Activated T-cell treated with anti-CD3 and anti-CD28 coated beads for 4 hours (primary cell): ENCODE results near the gene KRTAP10-2.

Source experiments
- DNase-seq: peaks from one replicate; pipeline ENCODE4 v3.0.0-alpha.2; 2020

The KRTAP10-2 gene

GRCh38 chr21:44524414-44525371 is 26.6 kb downstream of the KRTAP10-2 start:
- DNase-seq = no peak

DNA sequence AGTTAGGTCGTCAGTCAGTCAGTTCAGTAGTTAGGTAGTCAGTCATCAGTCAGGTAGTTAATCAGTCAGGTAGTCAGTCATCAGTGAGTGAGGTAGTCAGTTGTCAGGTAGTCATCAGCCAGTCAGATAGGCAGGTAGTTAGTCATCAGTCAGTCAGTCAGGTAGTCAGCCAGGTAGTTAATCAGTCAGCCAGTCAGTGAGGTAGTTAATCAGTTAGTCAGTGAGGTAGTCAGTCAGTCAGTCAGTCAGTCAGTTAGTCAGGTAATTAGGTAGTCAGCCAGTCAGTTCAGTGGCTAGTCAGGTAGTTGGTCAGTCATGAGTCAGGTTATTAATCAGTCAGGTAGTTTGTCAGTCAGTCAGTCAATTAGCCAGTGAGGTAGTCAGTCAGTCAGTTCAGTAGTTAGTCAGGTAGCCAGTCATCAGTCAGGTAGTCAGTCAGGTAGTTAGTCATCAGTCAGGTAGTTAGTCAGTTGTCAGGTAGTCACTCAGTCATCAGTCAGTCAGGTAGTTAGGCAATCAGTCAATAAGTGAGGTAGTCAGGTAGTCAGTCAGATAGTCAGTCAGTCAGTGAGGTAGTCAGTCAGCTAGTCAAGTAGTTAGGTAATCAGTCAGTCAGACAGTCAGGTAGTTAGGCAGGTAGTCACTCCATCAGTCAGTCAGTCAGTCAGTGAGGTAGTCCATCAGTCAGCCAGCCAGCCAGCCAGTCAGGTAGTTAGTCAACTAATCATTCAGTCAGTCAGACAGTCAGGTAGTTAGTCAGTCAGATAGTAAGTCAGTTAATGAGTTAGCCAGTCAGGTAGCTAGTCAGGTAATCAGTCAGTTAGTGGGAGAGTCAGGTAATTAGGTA is 27.5 kb downstream of the KRTAP10-2 start:
- no peak for DNase-seq

DNA sequence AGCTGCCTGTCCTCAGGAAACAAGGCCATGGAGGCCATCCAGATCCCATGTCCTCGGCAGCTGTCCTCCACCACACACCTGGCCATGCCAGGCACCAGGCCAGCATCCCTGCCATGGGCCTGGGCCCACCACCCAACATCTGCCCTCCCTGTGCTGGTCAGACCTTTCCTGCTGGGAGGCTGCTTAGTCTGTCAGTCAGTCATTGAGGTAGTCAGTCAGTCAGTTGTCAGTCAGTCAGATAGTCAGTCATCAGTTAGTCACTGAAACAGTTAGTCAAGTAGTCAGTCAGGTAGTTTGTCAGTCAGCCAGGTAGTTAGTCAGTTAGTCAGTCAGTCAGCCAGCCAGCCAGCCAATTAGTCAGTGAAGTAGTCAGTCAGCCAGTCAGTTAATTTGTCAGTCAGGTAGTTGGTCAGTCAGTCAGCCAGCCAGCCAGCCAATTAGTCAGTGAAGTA is 28.5 kb downstream of the KRTAP10-2 start:
- DNase-seq = no peak

DNA sequence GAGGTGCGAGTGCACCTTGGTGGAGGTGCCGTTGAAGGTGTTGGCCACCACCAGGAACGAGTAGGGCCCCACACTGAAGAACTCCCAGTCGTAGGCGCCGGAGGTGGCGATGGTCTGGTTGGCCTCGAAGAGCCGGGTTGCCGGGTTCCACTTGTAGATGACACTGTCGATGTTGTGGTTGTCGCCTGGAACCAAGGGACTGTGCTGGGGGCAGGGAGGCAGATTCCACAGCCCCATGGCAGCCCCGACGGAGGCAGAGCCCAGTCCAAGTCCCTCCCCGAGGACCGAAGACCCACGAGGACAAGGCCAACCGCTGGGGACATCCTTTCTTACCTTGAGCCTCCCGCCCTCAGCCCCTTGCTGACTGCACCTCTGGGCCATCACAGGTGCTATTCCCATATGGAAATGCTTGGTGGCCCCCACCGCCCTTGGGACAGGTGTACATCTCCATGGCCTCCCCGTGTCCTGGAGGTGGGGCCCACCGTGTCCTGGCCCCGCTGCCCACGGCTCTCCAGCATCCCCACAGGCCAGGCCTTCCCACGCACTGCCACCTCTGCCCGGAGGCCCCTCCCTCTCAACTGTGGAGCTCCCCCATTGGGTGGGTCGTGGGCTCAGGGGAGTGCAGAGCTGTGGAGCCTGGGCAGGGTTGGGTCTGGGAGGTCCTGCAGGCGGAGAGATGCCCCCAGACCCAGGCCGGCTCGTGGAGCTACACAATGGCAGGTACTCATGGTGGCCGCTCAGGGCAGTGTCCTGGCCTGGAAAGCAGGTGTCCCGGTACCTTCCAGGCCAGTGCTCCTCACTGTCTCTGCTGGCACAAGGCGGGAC is 29.2 kb downstream of the KRTAP10-2 start:
- no peak for DNase-seq

DNA sequence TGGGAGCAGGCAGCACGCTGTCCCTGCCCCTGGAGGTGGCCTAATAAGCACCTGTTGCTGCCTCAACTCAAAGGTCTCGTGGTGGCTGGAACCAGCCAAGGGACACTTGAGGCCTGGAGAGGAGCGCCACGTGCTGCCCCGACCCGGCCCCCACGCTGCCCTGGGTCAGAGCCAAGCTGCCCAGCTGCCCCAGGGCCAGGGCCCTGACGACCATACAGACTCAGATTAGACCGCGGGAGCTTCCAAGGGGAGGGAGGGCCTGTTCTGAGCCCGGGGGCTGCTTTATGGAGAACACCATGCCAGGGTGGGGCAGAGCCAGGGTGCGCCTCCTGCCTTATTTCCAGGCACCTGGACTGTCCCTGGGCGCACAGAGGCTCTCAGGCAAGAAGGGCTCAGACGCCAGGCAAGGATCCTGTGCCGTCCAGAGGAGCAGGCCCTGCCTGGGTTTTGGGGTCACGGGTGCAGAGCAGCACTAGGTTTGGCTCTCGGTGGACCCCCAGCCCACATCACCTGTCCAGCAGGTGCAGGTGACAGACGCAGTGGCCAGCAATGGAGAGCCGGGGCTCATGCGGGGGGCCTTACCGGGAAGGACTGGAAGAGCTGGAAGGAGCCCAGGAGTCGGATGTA is 29.9 kb downstream of the KRTAP10-2 start:
- no peak for DNase-seq

DNA sequence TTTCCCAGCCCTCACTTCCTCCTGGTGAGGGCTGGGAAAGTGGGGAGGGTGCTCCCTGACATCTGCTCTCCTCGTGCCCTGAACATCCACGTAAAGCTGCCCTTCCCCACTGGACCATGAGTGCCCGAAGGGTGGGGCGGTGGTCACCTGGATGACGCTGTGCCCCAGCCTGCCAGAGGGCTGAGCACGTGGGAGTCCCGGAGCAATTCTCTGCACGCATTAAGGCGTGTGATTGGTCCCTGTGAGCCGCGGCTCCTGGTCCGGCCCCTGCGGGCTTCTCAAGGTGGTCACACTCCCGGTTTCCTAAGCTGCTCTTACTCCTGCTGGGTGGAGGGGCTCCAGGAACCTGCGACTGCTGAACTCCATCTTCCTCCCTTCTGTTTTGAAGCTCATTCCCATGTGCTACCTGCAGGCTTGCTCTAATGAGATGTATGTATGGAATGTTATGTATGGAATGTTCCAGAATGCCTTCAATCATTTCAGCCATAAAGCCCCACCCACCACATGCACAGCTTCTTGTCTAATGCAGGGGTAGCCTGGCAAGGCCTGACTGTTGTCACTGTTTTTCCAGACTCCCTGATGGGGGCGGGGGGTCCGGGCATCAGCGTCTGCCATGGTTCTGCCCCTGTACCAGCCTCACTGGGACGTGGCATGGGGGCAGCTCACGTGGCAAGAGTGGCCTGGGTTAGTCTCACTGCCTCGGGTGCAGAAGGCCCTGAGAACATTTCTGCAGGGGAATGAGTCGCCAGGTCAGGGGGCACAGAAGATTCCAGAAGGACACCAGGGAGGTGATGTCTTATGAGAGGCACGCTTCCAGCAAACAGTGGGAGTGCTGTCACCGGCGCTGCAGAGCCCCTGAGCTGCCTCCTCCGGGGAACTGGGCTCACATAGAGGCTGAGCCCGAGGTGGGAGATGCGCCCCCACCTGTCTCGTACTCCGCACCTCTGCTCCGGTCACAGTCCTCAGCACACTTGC is 30.7 kb downstream of the KRTAP10-2 start:
- DNase-seq = no peak

- DNase-seq = no peak
Observed at GRCh38 chr21:44519346-44520325, 31.7 kb downstream of the KRTAP10-2 start.

DNA sequence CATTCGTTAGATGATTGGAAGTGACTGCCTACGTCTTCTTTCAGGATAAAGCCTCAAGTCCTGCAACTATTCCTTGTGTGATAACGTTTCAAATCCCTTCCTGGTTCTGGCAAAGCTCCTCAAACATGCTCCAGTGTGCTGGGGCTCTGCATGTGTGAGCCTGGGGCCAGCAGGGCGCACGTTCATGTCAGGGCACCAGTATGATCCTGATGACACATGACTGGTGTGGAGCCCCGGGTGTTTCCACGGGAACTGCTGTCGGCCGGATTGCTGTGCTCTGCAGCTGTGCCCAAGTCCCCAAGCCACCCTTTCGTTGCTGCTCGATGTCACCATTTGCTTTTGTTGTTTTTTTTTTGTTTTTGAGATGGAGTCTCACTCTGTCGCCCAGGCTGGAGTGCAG is 32.6 kb downstream of the KRTAP10-2 start:
- DNase-seq = no peak

GRCh38 chr21:44517175-44517899 is 34.0 kb downstream of the KRTAP10-2 start:
- no peak for DNase-seq

DNA sequence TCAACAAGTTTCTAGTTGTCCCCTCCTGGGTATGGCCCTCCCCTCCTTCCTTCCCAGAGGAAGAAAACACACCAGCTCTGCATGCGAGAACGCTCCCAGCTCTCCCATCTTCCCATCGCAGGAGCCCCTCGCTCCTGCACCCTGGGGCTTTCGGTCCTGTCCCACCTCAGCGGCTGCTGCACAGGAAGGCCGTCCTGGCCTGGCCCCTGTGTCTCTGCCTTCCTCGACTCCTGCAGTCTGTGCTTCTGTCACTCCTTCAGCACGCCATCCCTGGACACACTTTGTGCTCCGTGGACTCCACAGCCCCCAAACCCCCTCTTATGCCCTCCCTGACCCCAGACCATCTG is 34.5 kb downstream of the KRTAP10-2 start:
- DNase-seq = no peak

- DNase-seq = no peak
Observed at GRCh38 chr21:44516342-44516741, 35.0 kb downstream of the KRTAP10-2 start.

DNA sequence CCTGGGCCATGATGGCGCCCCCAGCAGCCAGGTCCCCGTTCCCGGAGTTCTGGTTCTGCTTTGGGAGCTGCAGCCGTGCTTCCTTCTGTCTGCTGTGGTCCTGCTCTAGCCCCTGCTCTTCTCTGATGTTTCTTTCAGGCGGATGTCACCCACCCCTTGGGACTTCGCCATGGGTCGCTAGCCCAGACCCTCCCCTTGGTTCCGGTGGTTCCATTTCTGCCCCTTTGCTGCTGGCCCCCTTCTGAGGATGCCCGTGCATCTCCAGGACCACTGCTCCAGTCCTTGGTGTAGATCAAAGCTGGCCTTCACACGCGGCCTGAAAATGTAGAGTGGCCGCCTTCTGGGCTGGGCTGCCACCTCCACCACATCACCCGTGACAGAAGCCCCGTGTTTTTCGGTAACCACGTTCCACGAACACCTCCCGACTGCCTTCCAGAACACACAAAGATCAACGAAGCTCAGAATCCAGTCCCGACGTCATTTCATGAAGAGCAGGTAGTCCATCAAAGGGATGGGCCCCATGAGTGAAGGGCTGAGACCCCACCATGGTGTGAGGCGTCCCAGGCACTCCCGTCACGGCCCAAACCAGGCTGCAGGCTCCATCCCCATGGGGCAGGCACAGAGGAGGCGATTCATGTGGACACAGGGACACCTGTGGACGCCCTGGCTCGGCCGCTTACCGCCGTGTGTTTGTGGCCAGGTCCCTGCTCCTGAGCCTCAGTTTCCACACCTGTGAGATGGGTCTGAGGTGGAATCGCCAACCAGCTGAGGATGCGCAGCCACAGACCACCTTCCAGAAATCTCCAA is 35.7 kb downstream of the KRTAP10-2 start:
- DNase-seq = no peak

DNA sequence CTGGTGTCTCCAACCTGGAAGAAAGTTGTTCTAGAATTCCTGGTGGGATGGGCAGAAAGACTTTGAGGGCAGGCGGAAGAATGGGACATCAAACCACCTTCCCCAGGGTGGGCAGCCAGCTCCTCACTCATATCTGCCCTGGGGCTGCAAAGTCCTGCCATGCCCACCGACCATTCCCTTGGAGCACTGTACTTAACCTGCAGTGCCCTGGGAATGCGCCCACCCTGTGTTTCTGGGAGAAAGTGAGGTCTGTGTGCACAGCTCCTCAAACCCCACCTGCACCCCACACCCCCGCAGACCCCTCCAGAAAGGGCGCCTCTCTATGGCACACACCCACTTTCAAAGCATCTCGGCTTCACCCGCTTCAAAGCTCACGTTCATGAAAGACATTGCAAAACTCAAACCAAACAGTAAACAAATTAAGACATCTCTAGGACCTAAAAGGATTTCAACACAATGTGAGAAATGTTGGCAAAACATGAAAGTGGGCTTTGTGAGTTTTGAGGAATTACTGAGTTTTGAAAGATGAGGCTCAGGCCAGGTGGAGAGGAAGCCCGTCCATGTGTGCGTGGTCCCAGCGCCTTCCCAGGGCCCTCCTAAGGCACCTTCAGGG is 36.5 kb downstream of the KRTAP10-2 start:
- no peak for DNase-seq

GRCh38 chr21:44514218-44514520 is 37.1 kb downstream of the KRTAP10-2 start:
- no peak for DNase-seq

DNA sequence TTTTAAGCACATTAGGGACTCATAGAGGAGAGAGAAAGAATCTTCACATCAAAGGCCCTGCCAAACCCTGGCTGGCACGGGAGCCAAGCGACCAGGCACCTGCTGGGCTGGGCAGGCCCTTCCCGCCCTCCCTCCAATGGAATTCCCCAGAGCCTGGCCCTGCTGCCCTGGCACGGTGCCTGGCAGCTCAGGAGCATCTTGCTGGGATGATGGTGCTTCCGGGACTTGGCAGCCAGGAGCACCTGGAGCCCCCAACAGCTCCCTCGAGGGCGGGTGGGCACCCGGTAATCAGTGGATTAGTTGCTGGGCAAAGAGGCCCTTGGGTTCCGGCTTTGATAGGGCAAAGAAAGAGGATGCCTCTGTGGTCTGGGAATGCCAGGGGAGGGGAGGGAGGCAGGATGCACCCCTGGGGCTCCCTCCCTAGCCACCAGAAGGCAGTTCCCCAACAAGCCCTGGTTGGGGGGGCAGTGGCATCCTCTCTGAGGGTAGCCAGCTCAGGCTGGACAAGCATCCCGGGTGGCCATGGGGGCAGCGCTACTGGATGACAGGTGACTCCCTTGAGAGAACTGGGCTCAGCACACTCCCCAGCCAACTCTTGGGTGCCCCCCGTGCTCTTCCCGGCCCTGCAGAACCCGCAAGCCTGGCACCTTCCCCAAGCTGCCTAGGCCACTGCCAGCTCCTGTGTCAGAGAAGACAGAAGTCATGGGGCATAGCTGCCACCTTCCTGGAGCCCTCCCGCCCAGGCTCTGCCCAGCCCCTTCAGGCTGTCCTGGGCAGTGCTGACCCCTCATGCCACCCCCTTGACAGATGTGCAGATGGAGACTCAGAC is 37.7 kb downstream of the KRTAP10-2 start:
- no peak for DNase-seq

DNA sequence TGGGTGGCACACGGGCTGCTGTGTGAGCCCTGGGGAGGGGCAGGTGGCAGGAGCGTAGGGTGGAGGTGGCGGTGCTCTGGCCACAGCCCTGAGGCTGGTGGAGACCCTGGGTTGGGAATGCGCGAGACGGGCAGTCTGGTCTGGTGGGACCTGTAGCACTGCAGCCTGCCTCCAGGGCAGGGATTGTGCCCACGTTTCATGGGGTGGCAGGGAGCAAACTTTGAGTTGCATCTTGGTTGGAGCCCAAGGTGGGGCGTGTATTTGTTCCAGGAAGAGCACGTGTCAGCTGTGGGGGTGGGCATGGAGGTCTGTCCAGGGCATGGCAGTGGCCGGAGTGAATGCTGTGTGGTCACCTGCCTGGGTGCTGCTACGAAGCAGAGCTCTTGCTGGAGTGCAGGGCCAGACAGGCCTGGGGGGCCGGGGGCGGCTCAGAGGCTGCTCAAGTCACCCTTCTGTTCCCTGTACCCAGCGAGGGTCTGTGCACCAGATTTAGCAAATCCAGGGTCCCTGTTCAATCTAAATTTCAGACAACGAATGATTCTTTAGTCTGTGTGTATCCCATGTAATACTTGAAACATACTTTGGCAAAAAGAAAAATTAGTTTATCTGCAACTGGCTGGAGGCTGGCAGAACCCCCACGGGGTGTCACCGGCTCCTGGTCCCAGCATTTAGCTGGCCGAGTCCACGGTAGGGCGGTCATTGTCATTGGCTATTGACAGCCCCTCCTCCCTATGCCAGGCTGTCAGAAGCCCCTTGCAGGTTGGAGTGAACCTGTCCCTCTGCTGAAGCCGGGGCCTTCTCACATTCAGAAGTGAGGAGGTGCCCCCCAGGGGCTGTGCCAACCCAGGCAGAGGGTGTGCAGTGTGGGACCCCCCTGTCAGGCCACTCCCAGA is 38.6 kb downstream of the KRTAP10-2 start:
- no peak for DNase-seq
